Stimulated activated CD4-positive, alpha-beta T cell treated with anti-CD3 and anti-CD28 coated beads, Interleukin-12 subunit alpha, Interleukin-12 subunit beta, amount 100 ng/mL, for 24 hours (primary cell): ENCODE measurements around the gene CALY.

Source experiments
- DNase-seq, 2 experiments: peaks; one replicate each; pipeline ENCODE4 v3.0.0-alpha.2; 2020; ENCODE audit warnings: low read depth in 2 of 2

CALY gene

GRCh38 chr10:133366751-133367150, 30.1 kb upstream of the CALY start:
- no peak for DNase-seq

- no peak for DNase-seq
These were observed 29.4 kb upstream of the CALY start for GRCh38 chr10:133366130-133366478.

- no peak for DNase-seq
These were observed 28.9 kb upstream of the CALY start for GRCh38 chr10:133365461-133366129.

- DNase-seq: no peak
These were observed 28.1 kb upstream of the CALY start for GRCh38 chr10:133364645-133365431.

GRCh38 chr10:133362846-133363245, 26.1 kb upstream of the CALY start:
- DNase-seq: no peak

- DNase-seq: no peak
These were observed 25.2 kb upstream of the CALY start for GRCh38 chr10:133361773-133362441.

- no peak for DNase-seq
These were observed 24.5 kb upstream of the CALY start for GRCh38 chr10:133361227-133361626.

- DNase-seq: no peak
These were observed 23.4 kb upstream of the CALY start for GRCh38 chr10:133359972-133360610.

GRCh38 chr10:133359554-133359971, 22.9 kb upstream of the CALY start:
- DNase-seq: no peak

- no peak for DNase-seq
These were observed 22.2 kb upstream of the CALY start for GRCh38 chr10:133358925-133359310.

GRCh38 chr10:133358162-133358924, 21.6 kb upstream of the CALY start:
- DNase-seq: no peak

- DNase-seq: peak; percentile 56 to 64
These were observed 20.8 kb upstream of the CALY start, which contains the start of gene FUOM for GRCh38 chr10:133357285-133358161. TSS of gene FUOM (minus strand) at chr10:133358019. CDS start at chr10:133358007, 12 bp downstream.

- DNase-seq: no peak
These were observed 20.0 kb upstream of the CALY start for GRCh38 chr10:133356549-133357284.

GRCh38 chr10:133355991-133356390, 19.3 kb upstream of the CALY start:
- no peak for DNase-seq

- DNase-seq: no peak
These were observed 18.6 kb upstream of the CALY start for GRCh38 chr10:133355266-133355665.

GRCh38 chr10:133354672-133355240, 18.1 kb upstream of the CALY start:
- no peak for DNase-seq

- DNase-seq: no peak
These were observed 17.4 kb upstream of the CALY start for GRCh38 chr10:133353988-133354605.

- DNase-seq: no peak
These were observed 16.7 kb upstream of the CALY start for GRCh38 chr10:133353202-133353959.
